ENCODE data around the gene C22orf15.

GRCh38 chr22:23716811-23717801, 45.7 kb upstream of the C22orf15 start:
- TF ChIP-seq POLR2A (IDR thresholded peaks at IDR 0.05) (peak; percentile 47 to 77), POLR2AphosphoS5 (IDR thresholded peaks at IDR 0.05) (peak; percentile 86 to 97 (median 88)), CTCF (IDR thresholded peaks at IDR 0.05) (no peak)

All from sigmoid colon (tissue), 4 donors.